RPMI8226 (cell line): Measurements from ENCODE around the gene FOXK2.
"Not testable (repeated sequence)": the region's sequence is repeated elsewhere in the genome, so short reads cannot be mapped to it uniquely, and the experiment has no call there.

Source experiments
- DNase-seq: peaks from one replicate; pipeline ENCODE4 v3.0.0-alpha.2; 2015

The FOXK2 gene

GRCh38 chr17:82534401-82534812, 14.9 kb downstream of the FOXK2 start:
- DNase-seq = no peak

GRCh38 chr17:82536512-82537201, 17.1 kb downstream of the FOXK2 start:
- DNase-seq = no peak

GRCh38 chr17:82537228-82537627, 17.7 kb downstream of the FOXK2 start:
- DNase-seq = not testable (repeated sequence)

GRCh38 chr17:82539076-82539475, 19.5 kb downstream of the FOXK2 start:
- not testable (repeated sequence) for DNase-seq

GRCh38 chr17:82542439-82542838, 22.9 kb downstream of the FOXK2 start:
- DNase-seq = no peak

- no peak for DNase-seq
These were observed 25.0 kb downstream of the FOXK2 start for GRCh38 chr17:82544431-82545070.

GRCh38 chr17:82545071-82545462, 25.5 kb downstream of the FOXK2 start:
- no peak for DNase-seq

- DNase-seq = no peak
These were observed 28.4 kb downstream of the FOXK2 start for GRCh38 chr17:82547981-82548380.

GRCh38 chr17:82548681-82549303, 29.3 kb downstream of the FOXK2 start:
- DNase-seq = no peak

GRCh38 chr17:82551779-82552457, 32.4 kb downstream of the FOXK2 start:
- DNase-seq = peak; percentile 88

GRCh38 chr17:82552580-82552979, 33.0 kb downstream of the FOXK2 start:
- DNase-seq = no peak

- no peak for DNase-seq
These were observed 33.8 kb downstream of the FOXK2 start for GRCh38 chr17:82553210-82553930.

- DNase-seq = not testable (repeated sequence)
These were observed 38.0 kb downstream of the FOXK2 start for GRCh38 chr17:82557510-82557909.

GRCh38 chr17:82559566-82560251, 40.2 kb downstream of the FOXK2 start:
- DNase-seq = no peak

- DNase-seq = no peak
These were observed 40.7 kb downstream of the FOXK2 start for GRCh38 chr17:82560252-82560642.

GRCh38 chr17:82560802-82561428, 41.4 kb downstream of the FOXK2 start:
- DNase-seq = no peak

- DNase-seq = no peak
These were observed 42.0 kb downstream of the FOXK2 start for GRCh38 chr17:82561429-82562035.

GRCh38 chr17:82562718-82563220, 43.2 kb downstream of the FOXK2 start:
- DNase-seq = not testable (repeated sequence)

- DNase-seq = no peak
These were observed 43.8 kb downstream of the FOXK2 start for GRCh38 chr17:82563318-82563717.

GRCh38 chr17:82563745-82564144, 44.2 kb downstream of the FOXK2 start:
- DNase-seq = not testable (repeated sequence)

- no peak for DNase-seq
These were observed 44.7 kb downstream of the FOXK2 start for GRCh38 chr17:82564241-82564640.
